GM10248 (cell line): Measurements from ENCODE around the gene PLCXD1.
A peak's percentile ranks its signal among the peaks of the same experiment; 100 is the strongest.
"Not testable (repeated sequence)": the region's sequence is repeated elsewhere in the genome, so short reads cannot be mapped to it uniquely, and the experiment has no call there.

ENCODE experiments used
- CTCF ChIA-PET: fragments of 300-600 bp; sonication (Branson Sonifier 250); formaldehyde crosslinking; extraction: SDS; loops from one replicate; lab custom pipeline; 2021; ENCODE audit warnings: antibody characterized with exemption; lab: Yijun Ruan, JAX
- POLR2A ChIA-PET: fragments of 350-650 bp; sonication (Branson Sonifier 250); formaldehyde crosslinking; extraction: SDS; loops from one replicate; lab custom pipeline; 2020; ENCODE audit warnings: antibody characterized with exemption; lab: Yijun Ruan, JAX
- DNase-seq: peaks from one replicate; pipeline ENCODE4 v3.0.0; 2012; ENCODE audit errors: extremely low spot score
- TF ChIP-seq, protein P1 (sequence below): IDR thresholded peaks from 2 replicates; pipeline ENCODE4 v1.5.1; 2012; ENCODE audit warnings: mild to moderate bottlenecking, low read depth; ENCODE audit errors: extremely low read depth, missing control alignments, control extremely low read depth

The PLCXD1 gene

DNA sequence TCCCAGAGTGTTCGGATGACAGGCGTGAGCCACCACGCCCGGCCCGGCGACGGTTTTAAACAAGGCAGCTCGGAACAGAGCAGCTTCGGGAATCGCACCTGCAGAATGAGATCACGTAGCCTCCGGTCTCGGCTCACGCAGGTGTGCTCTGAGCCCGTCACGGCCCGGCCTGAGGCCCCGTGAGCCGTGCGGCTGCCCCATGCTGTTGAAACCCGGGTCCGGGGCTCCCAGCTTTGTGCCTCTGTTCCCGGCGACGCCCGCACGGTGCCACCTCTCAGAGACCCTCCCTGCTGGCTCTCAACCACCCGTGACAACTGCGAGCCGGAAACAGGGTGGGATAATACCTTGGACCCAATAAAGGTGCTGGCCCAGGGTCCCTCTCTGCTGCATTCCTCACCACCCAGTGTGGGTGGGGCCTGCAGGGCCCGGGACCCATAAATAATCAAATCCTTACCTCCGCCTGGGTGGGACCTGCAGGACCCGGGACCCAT is 13.4 kb upstream of the PLCXD1 start:
- CTCF ChIA-PET: no interaction called here
- POLR2A ChIA-PET: no interaction called here
- DNase-seq: no peak
- TF ChIP-seq, protein P1, sequence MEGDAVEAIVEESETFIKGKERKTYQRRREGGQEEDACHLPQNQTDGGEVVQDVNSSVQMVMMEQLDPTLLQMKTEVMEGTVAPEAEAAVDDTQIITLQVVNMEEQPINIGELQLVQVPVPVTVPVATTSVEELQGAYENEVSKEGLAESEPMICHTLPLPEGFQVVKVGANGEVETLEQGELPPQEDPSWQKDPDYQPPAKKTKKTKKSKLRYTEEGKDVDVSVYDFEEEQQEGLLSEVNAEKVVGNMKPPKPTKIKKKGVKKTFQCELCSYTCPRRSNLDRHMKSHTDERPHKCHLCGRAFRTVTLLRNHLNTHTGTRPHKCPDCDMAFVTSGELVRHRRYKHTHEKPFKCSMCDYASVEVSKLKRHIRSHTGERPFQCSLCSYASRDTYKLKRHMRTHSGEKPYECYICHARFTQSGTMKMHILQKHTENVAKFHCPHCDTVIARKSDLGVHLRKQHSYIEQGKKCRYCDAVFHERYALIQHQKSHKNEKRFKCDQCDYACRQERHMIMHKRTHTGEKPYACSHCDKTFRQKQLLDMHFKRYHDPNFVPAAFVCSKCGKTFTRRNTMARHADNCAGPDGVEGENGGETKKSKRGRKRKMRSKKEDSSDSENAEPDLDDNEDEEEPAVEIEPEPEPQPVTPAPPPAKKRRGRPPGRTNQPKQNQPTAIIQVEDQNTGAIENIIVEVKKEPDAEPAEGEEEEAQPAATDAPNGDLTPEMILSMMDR: no peak

DNA sequence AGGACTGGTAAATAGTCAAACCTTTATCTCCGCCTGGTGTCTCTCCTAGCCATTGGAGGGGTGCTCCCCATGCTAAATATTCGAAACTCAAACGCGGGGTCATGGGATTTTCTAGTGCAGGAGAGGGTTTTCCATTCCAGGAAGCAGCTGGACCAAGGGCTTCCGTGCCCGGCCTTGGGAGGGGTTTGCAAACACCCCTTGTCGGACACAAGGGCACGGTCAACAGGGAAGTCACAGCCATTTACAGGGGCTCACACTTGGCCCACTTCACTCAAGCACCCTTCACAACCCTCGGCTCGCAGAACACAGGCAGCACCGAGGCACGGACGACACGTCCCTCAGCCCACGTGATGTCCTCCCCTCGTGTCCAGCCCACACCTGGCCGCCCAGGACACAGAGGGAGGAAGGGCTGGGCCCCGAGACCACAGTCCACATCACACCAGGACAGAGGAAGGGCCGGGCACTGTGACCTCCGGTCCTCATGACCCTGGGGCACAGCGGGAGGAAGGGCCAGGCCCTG is 10.3 kb upstream of the PLCXD1 start:
- TF ChIP-seq, protein P1: no peak
- CTCF ChIA-PET: no interaction called here

DNA sequence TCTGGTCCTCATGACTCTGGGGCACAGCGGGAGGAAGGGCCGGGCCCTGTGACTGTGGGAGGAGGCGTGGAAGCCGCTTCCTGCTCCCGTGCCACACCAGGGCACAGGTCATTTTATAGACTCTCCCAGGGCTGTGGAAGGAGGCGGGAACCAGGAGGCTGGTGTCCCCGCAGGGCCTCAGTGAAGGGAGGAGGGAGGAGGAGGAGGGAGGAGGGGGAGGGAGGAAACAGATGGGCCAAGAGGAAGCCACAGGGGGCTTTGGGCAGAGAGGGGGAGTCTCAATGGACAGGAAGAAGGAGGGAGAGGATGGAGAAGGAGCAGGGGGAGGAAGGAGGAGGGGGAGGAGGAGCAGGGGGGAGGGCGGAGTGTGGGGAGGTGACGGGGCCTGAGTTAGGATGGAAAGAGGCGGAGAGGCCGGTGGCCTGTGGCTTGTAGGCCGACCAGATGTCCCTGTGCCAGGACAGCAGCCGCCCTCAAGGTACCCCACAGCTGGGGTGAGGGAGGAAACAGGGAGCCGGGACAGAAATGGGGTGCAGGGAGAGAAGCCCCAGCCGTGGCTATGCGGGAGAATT is 6.2 kb upstream of the PLCXD1 start:
- TF ChIP-seq, protein P1: no peak
- POLR2A ChIA-PET: no interaction called here
- no peak for DNase-seq

More for the DNA sequence above, 10.3 kb upstream of the PLCXD1 start:
- no peak for DNase-seq
- POLR2A ChIA-PET: no interaction called here

DNA sequence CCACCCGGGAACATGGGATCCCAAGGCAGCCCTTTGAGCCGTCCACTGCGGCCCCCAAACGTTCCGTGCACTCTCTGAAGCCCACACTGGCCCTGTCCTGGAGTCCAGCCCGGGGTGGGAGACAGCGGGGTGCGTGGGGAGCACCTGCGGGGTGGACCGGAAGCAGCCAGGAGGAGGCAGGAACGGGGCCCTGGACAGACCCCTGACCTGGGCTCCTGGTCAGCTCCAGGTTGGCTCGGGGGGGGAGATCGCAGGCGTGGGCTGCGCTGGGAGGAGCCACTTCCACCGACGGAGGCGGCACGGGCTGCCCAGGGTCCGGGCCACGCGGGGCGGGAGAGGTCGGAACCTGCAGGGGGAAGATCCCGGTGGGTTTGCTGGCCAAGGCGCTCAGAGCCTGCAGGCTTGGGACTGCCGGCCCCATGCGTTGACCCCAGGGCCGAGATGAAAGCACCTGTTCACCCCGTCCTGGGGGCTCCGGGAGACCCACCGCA is 5.7 kb upstream of the PLCXD1 start:
- CTCF ChIA-PET: no interaction called here
- POLR2A ChIA-PET: no interaction called here
- DNase-seq: no peak
- TF ChIP-seq, protein P1: no peak

More for the DNA sequence above, 6.2 kb upstream of the PLCXD1 start:
- CTCF ChIA-PET: no interaction called here

DNA sequence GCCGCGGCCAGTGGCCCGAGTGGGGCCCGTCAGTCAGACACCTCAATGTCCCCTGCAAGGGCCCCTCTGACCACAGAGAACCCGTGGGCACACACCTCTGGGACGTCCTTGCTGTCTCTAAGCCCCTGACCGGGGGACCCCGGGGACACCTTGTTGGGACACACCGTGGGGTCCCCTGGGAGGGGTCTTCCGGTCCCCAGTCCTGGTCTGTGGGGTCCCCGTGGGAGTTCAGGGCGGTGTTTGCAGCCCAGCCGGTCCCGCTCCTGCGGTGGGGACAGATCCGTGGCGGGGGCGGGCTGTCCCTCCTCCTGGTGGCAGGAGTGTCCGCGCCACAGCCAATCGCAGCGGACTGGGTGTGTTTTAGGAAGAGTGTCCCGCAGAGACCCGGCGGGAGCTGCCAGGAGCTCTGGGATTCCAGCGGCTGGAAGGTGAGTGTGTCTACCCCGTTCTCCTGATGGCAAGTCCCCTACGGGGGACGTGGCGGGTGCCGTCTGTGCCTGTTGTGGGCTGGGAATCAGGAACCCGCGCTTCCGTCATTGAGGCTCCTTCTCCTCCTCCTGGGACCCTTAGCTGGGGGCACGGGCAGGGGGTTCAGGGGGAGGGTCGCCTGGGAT is 5.1 kb upstream of the PLCXD1 start:
- ChIA-PET CTCF (no interaction called here), POLR2A (no interaction called here)
- TF ChIP-seq, protein P1: no peak
- DNase-seq: peak; percentile 85

DNA sequence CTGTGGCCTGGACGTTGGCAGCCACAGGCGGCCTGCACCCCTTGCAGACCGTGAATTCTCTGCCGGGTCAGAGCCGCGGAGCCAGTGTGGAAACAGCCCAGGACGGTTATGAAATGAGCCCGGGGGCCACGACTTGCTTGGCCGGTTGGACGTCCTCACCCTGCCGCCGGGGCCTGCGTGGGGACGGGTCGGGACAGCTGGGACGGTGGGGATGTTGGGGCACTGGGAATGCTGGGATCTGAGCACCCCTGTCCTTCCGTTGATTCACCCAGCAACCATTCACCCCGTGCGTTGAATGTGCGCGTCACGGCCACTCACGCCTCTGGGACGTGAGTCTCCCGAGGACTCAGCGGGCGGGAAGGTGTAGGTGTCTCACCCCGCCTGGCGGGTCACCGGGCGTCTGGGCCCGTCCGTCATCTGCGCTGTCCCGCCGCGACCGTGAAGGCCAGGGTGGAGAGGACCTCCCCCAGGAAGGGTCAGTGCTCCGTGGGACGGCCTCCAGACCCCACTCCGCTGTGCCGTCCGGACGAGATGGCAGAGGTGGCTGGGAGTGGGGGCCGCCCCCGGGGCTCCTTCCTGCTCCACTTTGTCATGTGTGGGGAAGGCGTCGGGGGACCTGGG is 4.5 kb upstream of the PLCXD1 start:
- POLR2A ChIA-PET: no interaction called here

DNA sequence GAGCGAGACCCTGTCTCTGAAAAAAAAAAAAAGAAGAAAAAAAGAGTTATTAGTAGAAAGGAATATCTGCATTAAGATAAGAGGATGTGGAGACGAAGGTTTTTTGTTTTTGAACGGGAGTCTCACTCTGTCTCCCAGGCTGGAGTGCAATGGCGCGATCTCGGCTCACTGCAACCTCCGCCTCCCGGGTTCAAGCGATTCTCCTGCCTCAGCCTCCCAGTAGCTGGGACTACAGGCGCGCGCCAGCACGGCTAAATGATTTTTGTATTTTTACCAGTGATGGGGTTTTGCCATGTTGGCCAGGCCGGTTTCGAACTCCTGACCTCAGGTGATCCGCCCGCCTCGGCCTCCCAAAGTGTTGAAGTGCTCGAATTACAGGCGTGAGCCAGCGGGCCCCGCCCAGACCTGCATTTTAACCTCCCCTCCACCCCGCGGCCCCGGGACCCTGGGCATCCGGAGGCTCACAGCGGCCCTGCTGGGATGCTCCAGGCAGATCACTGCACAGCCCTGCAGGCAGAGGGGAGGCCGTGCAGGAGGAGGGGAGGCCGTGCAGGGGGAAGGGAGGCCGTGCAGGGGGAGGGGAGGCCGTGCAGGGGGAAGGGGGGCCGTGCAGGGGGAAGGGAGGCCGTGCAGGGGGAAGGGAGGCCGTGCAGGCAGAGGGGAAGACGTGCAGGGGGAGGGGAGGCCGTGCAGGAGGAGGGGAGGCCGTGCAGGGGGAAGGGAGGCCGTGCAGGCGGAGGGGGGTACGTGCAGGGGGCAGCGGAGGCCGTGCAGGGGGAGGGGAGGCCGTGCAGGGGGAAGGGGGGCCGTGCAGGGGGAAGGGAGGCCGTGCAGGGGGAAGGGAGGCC is 1.2 kb upstream of the PLCXD1 start:
- POLR2A ChIA-PET, DNase-seq, CTCF ChIA-PET: not testable (repeated sequence)

More for the DNA sequence above, 4.5 kb upstream of the PLCXD1 start:
- TF ChIP-seq, protein P1: no peak
- CTCF ChIA-PET: no interaction called here
- DNase-seq: peak; percentile 49

DNA sequence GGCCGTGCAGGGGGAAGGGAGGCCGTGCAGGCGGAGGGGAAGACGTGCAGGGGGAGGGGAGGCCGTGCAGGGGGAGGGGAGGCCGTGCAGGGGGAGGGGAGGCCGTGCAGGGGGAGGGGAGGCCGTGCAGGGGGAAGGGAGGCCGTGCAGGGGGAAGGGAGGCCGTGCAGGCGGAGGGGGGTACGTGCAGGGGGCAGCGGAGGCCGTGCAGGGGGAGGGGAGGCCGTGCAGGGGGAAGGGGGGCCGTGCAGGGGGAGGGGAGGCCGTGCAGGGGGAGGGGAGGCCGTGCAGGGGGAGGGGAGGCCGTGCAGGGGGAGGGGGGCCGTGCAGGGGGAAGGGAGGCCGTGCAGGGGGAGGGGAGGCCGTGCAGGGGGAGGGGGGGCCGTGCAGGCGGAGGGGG is 459 bp upstream of the PLCXD1 start:
- POLR2A ChIA-PET, CTCF ChIA-PET: not testable (repeated sequence)

DNA sequence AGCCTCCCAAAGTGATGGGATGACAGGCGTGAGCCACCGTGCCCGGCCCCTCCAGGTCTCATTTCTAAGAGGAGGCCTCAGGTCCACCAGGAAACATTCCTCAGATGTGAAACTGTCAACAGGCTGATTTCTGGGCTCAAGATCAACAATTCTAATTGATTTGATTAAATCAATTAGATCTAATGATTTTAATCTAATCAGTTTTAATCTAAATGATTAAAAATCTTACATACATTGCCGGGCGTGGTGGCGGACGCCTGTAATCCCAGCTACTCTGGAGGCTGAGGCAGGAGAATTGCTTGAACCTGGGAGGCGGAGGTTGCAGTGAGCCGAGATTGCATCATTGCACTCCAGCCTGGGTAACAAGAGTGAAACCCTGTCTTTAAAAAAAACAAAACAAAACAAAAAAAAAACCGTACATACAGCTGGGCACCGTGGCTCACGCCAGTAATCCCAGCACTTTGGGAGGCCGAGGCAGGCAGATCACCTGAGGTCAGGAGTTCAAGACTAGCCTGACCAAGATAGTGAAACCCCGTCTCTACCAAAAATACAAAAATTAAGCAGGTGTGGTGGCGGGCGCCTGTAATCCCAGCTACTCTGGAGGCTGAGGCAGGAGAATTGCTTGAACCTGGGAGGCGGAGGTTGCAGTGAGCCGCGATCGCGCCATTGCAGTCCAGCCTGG is 960 bp downstream of the PLCXD1 start:
- CTCF ChIA-PET, DNase-seq, POLR2A ChIA-PET: not testable (repeated sequence)

More for the DNA sequence above, 459 bp upstream of the PLCXD1 start:
- DNase-seq: not testable (repeated sequence)
